ENCODE results near the gene RGL4. TPM values are rescaled to one million over a fixed set of nuclear protein-coding genes. Genes with fewer than 3 reads are reported as not detected.
"Not testable (repeated sequence)": the region's sequence is repeated elsewhere in the genome, so short reads cannot be mapped to it uniquely, and the experiment has no call there.

Gene RGL4
- total RNA-seq, 2 donors from 2014 or later: not detected

DNA sequence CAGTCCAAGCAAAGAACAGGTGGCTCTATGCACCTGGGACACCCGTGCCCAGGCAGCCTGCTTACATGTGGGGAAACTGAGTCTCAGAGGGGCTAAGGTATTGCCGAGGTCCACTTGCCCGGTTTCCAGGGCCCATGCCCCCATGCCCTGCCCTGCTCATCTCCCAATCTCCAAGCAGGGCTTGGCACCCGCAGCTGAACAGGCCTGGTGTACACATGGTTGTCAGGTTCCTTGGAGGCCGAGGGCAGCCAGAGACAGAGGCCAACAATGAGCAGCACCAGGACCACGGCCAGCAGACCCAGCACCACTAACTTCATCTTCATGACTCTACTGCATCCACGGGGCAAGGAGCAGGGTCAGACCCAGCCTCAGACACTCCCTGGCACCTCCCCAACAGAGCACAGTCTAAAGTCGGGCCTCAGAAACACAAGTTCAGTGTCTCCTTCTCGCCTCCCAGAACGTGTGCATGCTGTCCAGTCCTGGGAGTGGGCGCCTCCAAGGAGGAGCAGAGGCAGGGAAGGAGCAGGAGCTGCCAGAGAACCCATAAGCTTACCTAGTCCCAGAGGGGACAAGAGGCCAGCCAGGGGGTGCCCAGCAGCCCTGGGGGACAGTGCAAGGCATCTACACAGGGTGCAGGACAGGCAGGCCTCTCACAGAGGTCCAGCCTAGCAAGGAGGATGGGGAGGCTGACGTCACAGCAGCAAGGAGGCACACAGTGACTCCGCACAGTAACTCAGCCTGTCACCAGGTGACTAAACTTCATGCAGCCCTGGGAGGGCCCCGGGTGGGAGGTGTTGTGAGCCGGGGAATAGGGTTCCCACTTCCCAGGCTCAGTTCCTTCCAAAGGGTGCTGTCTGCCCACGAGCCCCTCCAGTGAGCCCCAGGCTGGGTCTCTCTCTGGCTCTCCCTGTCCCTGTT, 20.2 kb upstream of the RGL4 start:
- H3K27me3 Mint-ChIP-seq (ENCODE audit: insufficient read depth): no peaks in the 10 kb centered on the region
- TF ChIP-seq, protein P1, sequence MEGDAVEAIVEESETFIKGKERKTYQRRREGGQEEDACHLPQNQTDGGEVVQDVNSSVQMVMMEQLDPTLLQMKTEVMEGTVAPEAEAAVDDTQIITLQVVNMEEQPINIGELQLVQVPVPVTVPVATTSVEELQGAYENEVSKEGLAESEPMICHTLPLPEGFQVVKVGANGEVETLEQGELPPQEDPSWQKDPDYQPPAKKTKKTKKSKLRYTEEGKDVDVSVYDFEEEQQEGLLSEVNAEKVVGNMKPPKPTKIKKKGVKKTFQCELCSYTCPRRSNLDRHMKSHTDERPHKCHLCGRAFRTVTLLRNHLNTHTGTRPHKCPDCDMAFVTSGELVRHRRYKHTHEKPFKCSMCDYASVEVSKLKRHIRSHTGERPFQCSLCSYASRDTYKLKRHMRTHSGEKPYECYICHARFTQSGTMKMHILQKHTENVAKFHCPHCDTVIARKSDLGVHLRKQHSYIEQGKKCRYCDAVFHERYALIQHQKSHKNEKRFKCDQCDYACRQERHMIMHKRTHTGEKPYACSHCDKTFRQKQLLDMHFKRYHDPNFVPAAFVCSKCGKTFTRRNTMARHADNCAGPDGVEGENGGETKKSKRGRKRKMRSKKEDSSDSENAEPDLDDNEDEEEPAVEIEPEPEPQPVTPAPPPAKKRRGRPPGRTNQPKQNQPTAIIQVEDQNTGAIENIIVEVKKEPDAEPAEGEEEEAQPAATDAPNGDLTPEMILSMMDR (conservative IDR thresholded peaks at IDR 0.05): no peak

GRCh38 chr22:23671387-23671786, 19.4 kb upstream of the RGL4 start:
- not testable (repeated sequence) for H3K27me3 Mint-ChIP-seq (ENCODE audit: insufficient read depth); H3K36me3 ChIP-seq (ENCODE audit: control insufficient read depth, insufficient read depth, low read length); H3K9ac ChIP-seq (ENCODE audit: extremely low read depth, low read length, poor library complexity, severe bottlenecking); H3K27me3 ChIP-seq (ENCODE audit: control insufficient read depth, insufficient read depth, low read length, poor library complexity, severe bottlenecking); H3K27ac Mint-ChIP-seq; H3K4me3 ChIP-seq (ENCODE audit: low read length); H3K9me3 ChIP-seq (ENCODE audit: control insufficient read depth, low read length); H3K9me3 Mint-ChIP-seq; H3K4me3 Mint-ChIP-seq; H3K27ac ChIP-seq (ENCODE audit: low read depth, low read length); DNase-seq
- peaks cover 19% of the 10 kb centered on the region for H3K4me1 Mint-ChIP-seq
- H3K36me3 Mint-ChIP-seq (ENCODE audit: low read depth): peaks cover 12% of the 10 kb centered on the region
- WGBS, 2 experiments (ENCODE audit: insufficient coverage in 1 of 2, insufficient read length in 1 of 2): 78% methylated on average over 1 of the region's 4 CpGs; no CpG with 5 or more reads in 1 of the 2 experiments
- peaks cover 16% of the 10 kb centered on the region for H3K4me1 ChIP-seq (ENCODE audit: control insufficient read depth, insufficient read depth, low read length)

More for the DNA sequence above, 20.2 kb upstream of the RGL4 start:
- WGBS, 2 experiments (ENCODE audit: insufficient coverage in 1 of 2, insufficient read length in 1 of 2): 94 to 97% methylated on average over 10 to 16 of the region's 16 CpGs
- Mint-ChIP-seq H3K36me3 (ENCODE audit: low read depth) (peaks cover 19% of the 10 kb centered on the region), H3K4me3 (no peak overlapping the region), H3K9me3 (peaks cover 12% of the 10 kb centered on the region), H3K4me1 (peaks cover 19% of the 10 kb centered on the region), H3K27ac (no peak overlapping the region)
- DNase-seq: no peak
- no peak overlapping the region for H3K9ac ChIP-seq (ENCODE audit: extremely low read depth, low read length, poor library complexity, severe bottlenecking)
- H3K4me1 ChIP-seq (ENCODE audit: control insufficient read depth, insufficient read depth, low read length): peaks cover 12% of the 10 kb centered on the region
- no peak overlapping the region for H3K27ac ChIP-seq (ENCODE audit: low read depth, low read length)
- H3K4me3 ChIP-seq (ENCODE audit: low read length): no peak overlapping the region
- H3K27me3 ChIP-seq (ENCODE audit: control insufficient read depth, insufficient read depth, low read length, poor library complexity, severe bottlenecking): no peaks in the 10 kb centered on the region
- no peaks in the 10 kb centered on the region for H3K9me3 ChIP-seq (ENCODE audit: control insufficient read depth, low read length)
- no peaks in the 10 kb centered on the region for H3K36me3 ChIP-seq (ENCODE audit: control insufficient read depth, insufficient read depth, low read length)

DNA sequence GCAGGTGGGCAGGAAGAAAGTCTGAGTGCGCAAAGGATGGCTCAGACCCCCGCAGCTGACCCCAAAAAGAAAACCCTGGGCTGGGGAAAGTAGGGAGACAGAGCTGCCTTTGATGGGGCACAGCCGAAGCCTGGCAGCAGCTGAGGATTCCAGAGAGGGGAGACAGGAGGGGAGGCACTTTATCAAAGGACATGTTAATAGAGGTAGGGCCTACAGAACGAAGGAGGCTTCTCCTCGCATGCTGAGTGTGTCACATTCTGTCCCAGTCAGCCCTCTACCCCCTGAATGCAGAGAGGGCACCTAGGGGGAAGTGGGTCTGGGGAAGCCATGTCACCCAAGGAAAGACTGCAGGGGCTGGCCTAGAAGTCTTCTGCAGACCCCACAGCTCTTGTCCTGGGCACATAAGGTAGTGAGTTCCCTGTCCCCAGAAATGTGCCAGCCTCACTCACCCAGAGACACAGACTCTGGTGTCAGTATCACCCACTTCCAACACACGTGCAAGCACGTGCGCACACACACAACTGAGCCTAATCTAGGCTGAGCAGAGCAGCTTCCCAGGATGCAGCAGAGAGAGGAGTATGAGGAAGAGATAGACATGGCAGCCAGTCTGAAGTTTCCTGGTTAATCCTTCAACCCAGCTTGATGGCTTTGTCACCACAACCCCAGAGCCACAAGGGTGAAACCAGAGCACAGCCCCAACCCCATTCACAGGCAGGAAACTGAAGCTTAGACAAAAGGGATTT, 18.3 kb upstream of the RGL4 start:
- not testable (repeated sequence) for H3K36me3 Mint-ChIP-seq (ENCODE audit: low read depth); H3K9me3 ChIP-seq (ENCODE audit: control insufficient read depth, low read length); DNase-seq; H3K27ac ChIP-seq (ENCODE audit: low read depth, low read length); H3K9me3 Mint-ChIP-seq; H3K4me3 Mint-ChIP-seq; H3K36me3 ChIP-seq (ENCODE audit: control insufficient read depth, insufficient read depth, low read length); H3K27me3 ChIP-seq (ENCODE audit: control insufficient read depth, insufficient read depth, low read length, poor library complexity, severe bottlenecking); H3K9ac ChIP-seq (ENCODE audit: extremely low read depth, low read length, poor library complexity, severe bottlenecking); H3K27me3 Mint-ChIP-seq (ENCODE audit: insufficient read depth); H3K4me3 ChIP-seq (ENCODE audit: low read length)
- peak overlapping the region; percentile 65 for H3K27ac Mint-ChIP-seq
- 88 to 91% methylated on average over 6 to 8 of the region's 8 CpGs for WGBS, 2 experiments (ENCODE audit: insufficient coverage in 1 of 2, insufficient read length in 1 of 2)
- H3K4me1 Mint-ChIP-seq: peaks cover 20% of the 10 kb centered on the region
- peaks cover 16% of the 10 kb centered on the region for H3K4me1 ChIP-seq (ENCODE audit: control insufficient read depth, insufficient read depth, low read length)

All from endodermal cell (in vitro differentiated cells).